KMS-11 (cell line): ENCODE measurements around the gene MAP7.
A peak's percentile ranks its signal among the peaks of the same experiment; 100 is the strongest.

Experiments used
- H2AFZ ChIP-seq: fragments of 200-600 bp; sonication (generic); 2 replicates; pipeline ENCODE4 v1.6.1; 2016; ENCODE audit warnings: antibody characterized with exemption, mixed run types, low read depth
- H3K27ac ChIP-seq: fragments of 200-600 bp; sonication (generic); 2 replicates; pipeline ENCODE4 v1.6.1; 2016; ENCODE audit warnings: mild to moderate bottlenecking, mixed run types
- H3K27me3 ChIP-seq: fragments of 200-600 bp; sonication (generic); 2 replicates; pipeline ENCODE4 v1.6.1; 2017; ENCODE audit warnings: mild to moderate bottlenecking, low read depth, mixed run types, moderate library complexity; ENCODE audit not compliant: insufficient read depth
- H3K36me3 ChIP-seq: fragments of 200-600 bp; sonication (generic); 2 replicates; pipeline ENCODE4 v1.6.1; 2017; ENCODE audit warnings: mild to moderate bottlenecking, mixed run types; ENCODE audit not compliant: insufficient read depth
- H3K4me1 ChIP-seq: fragments of 200-600 bp; sonication (generic); 2 replicates; pipeline ENCODE4 v1.6.1; 2016; ENCODE audit warnings: mild to moderate bottlenecking, low read depth, mixed run types; ENCODE audit not compliant: poor library complexity, severe bottlenecking
- H3K4me2 ChIP-seq: fragments of 200-600 bp; sonication (generic); 2 replicates; pipeline ENCODE4 v1.7.0; 2016; ENCODE audit warnings: mild to moderate bottlenecking, mixed run types
- H3K4me3 ChIP-seq: fragments of 200-600 bp; sonication (generic); IDR thresholded peaks from 2 replicates; pipeline ENCODE4 v1.6.1; 2017; ENCODE audit warnings: low read depth, low read length, mixed read lengths; ENCODE audit not compliant: insufficient read depth
- H3K79me2 ChIP-seq: fragments of 200-600 bp; sonication (generic); 2 replicates; pipeline ENCODE4 v1.6.1; 2016; ENCODE audit warnings: low read depth, mixed run types; ENCODE audit not compliant: insufficient read depth
- H3K9ac ChIP-seq: fragments of 200-600 bp; sonication (generic); 2 replicates; pipeline ENCODE4 v1.6.1; 2016; ENCODE audit warnings: mild to moderate bottlenecking, mixed run types
- H4K20me1 ChIP-seq: fragments of 200-600 bp; sonication (generic); 2 replicates; pipeline ENCODE4 v1.6.1; 2016; ENCODE audit warnings: mild to moderate bottlenecking, mixed run types; ENCODE audit not compliant: insufficient read depth
- CTCF ChIP-seq: fragments of 200-600 bp; sonication (generic); conservative IDR thresholded peaks from 2 replicates; pipeline ENCODE4 v1.6.1; 2017; ENCODE audit warnings: low read depth, mild to moderate bottlenecking, antibody characterized with exemption, low read length, moderate library complexity, mixed read lengths

MAP7 gene

GRCh38 chr6:136551103-136551502, 881 bp upstream of the MAP7 start:
- no peak overlapping the region for H3K9ac ChIP-seq
- H3K27ac ChIP-seq, result no peak overlapping the region
- no peaks in the 10 kb centered on the region for H3K36me3 ChIP-seq
- H3K27me3 ChIP-seq, result peaks cover 5% of the 10 kb centered on the region; the same call in 1 of the 2 replicates
- H4K20me1 ChIP-seq, result no peaks in the 10 kb centered on the region
- TF ChIP-seq CTCF, result no peak
- H3K4me2 ChIP-seq, result no peak overlapping the region
- no peak overlapping the region for H2AFZ ChIP-seq
- peaks cover 9% of the 10 kb centered on the region for H3K4me1 ChIP-seq
- no peaks in the 10 kb centered on the region for H3K79me2 ChIP-seq
- H3K4me3 ChIP-seq, result no peak overlapping the region

- peak overlapping the region; percentile 25; the same call in 1 of the 2 replicates for H3K9ac ChIP-seq
- H3K4me3 ChIP-seq, result no peak overlapping the region
- peak overlapping the region; percentile 76 for H2AFZ ChIP-seq
- H3K36me3 ChIP-seq, result no peaks in the 10 kb centered on the region
- no peak overlapping the region for H3K27ac ChIP-seq
- H3K79me2 ChIP-seq, result no peaks in the 10 kb centered on the region
- no peaks in the 10 kb centered on the region for H4K20me1 ChIP-seq
- TF ChIP-seq CTCF, result no peak
- H3K27me3 ChIP-seq, result peaks cover 5% of the 10 kb centered on the region; the same call in 1 of the 2 replicates
- peak overlapping the region; percentile 78 for H3K4me2 ChIP-seq
- H3K4me1 ChIP-seq, result peaks cover 9% of the 10 kb centered on the region
Observed at GRCh38 chr6:136550045-136550329, 235 bp downstream of the MAP7 start.

GRCh38 chr6:136549300-136550044, 750 bp downstream of the MAP7 start:
- Histone ChIP-seq H3K4me2 (peak overlapping the region; percentile 78), H3K9ac (peak overlapping the region; percentile 25; the same call in 1 of the 2 replicates), H3K27me3 (peaks cover 5% of the 10 kb centered on the region; the same call in 1 of the 2 replicates), H3K4me3 (no peak overlapping the region), H3K27ac (no peak overlapping the region), H3K79me2 (no peaks in the 10 kb centered on the region), H3K4me1 (peaks cover 9% of the 10 kb centered on the region), H2AFZ (peak overlapping the region; percentile 76), H3K36me3 (no peaks in the 10 kb centered on the region), H4K20me1 (no peaks in the 10 kb centered on the region)
- TF ChIP-seq CTCF, result no peak

- Histone ChIP-seq H2AFZ (no peak overlapping the region), H3K4me2 (peak overlapping the region; percentile 78; the same call in 1 of the 2 replicates), H3K27ac (no peak overlapping the region), H3K27me3 (peaks cover 5% of the 10 kb centered on the region; the same call in 1 of the 2 replicates), H3K9ac (no peak overlapping the region), H3K79me2 (no peaks in the 10 kb centered on the region), H3K4me1 (peaks cover 9% of the 10 kb centered on the region), H4K20me1 (no peaks in the 10 kb centered on the region), H3K4me3 (no peak overlapping the region), H3K36me3 (no peaks in the 10 kb centered on the region)
- TF ChIP-seq CTCF, result no peak
Observed at GRCh38 chr6:136548582-136549299, 1.5 kb downstream of the MAP7 start.
